A549 (cell line): ENCODE results near the gene SMYD5. TPM values are rescaled to one million over a fixed set of nuclear protein-coding genes. Genes with fewer than 3 reads are reported as not detected.

Source experiments
- ATAC-seq, 2 experiments: fragments of 200-7000 bp in 1 of 2; fragments of >200 bp in 1 of 2; cut with Nextera tagmentation in 1 of 2; cut with Tn5 transposase in 1 of 2; 3 replicates each; pipeline versions ENCODE4 v1.8.0 to v1.9.1; 2018 to 2020; ENCODE audit warnings: mild to moderate bottlenecking in 1 of 2, moderate library complexity in 1 of 2
- CTCF ChIA-PET: fragments of 300-600 bp; sonication (Branson Sonifier 250); formaldehyde crosslinking; extraction: SDS; loops from one replicate; lab custom pipeline; 2021; ENCODE audit warnings: antibody characterized with exemption, inconsistent platforms; lab: Yijun Ruan, JAX
- POLR2A ChIA-PET: fragments of 350-600 bp; formaldehyde crosslinking; extraction: SDS; loops from one replicate; lab custom pipeline; 2021; ENCODE audit warnings: antibody characterized with exemption, inconsistent platforms; lab: Yijun Ruan, JAX
- DNase-seq, 2 experiments: peaks; one replicate each; pipeline versions ENCODE4 v3.0.0 to v3.0.0-alpha.2; 2011 to 2016; ENCODE audit warnings: low read depth in 1 of 2, low spot score in 1 of 2
- FAIRE-seq: peaks from 2 replicates; lab custom pipeline; 2011; peaks lifted over from hg19 to GRCh38; lab: Jason Lieb, UNC
- H3K27ac ChIP-seq, 2 experiments: fragments of >200 bp; sonication (Bioruptor Twin); formaldehyde crosslinking; 3 replicates each; pipeline ENCODE4 v1.5.1; 2016 to 2017
- H3K4me1 ChIP-seq: fragments of >200 bp; sonication (Bioruptor Twin); formaldehyde crosslinking; 3 replicates; pipeline ENCODE4 v1.6.1; 2016
- H3K4me2 ChIP-seq: fragments of >200 bp; sonication (Bioruptor Twin); formaldehyde crosslinking; 3 replicates; pipeline ENCODE4 v1.6.1; 2016
- H3K4me3 ChIP-seq: fragments of >200 bp; sonication (Bioruptor Twin); formaldehyde crosslinking; 3 replicates; pipeline ENCODE4 v1.5.1; 2016
- H3K9me3 ChIP-seq: fragments of >200 bp; sonication (Bioruptor Twin); formaldehyde crosslinking; 3 replicates; pipeline ENCODE4 v1.6.1; 2016
- BCL3 ChIP-seq: fragments of >200 bp; sonication (Bioruptor Twin); formaldehyde crosslinking; IDR thresholded peaks from 3 replicates; pipeline ENCODE4 v1.6.1; 2016
- BHLHE40 ChIP-seq: IDR thresholded peaks from 2 replicates; pipeline ENCODE4 v1.6.1; 2012; ENCODE audit warnings: low read depth, low read length, inconsistent platforms
- CBX2 ChIP-seq: fragments of 200-600 bp; sonication (generic); IDR thresholded peaks from 2 replicates; pipeline ENCODE4 v1.6.1; 2016; ENCODE audit warnings: low read depth, mild to moderate bottlenecking, borderline replicate concordance
- CTCF ChIP-seq: fragments of >200 bp; sonication (Bioruptor Twin); formaldehyde crosslinking; IDR thresholded peaks from 3 replicates; pipeline ENCODE4 v1.5.1; 2016
- EP300 ChIP-seq, 2 experiments: fragments of >200 bp; sonication (Bioruptor Twin); formaldehyde crosslinking; IDR thresholded peaks; 2 replicates in 1 of 2; 3 replicates in 1 of 2; pipeline ENCODE4 v1.6.1; 2016 to 2017
- FOSB ChIP-seq: fragments of 250-450 bp; sonication (Bioruptor Pico); IDR thresholded peaks from 2 replicates; pipeline ENCODE4 v1.5.0; 2020; ENCODE audit warnings: mild to moderate bottlenecking, moderate library complexity
- HDAC2 ChIP-seq: fragments of 200-600 bp; sonication (generic); IDR thresholded peaks from 2 replicates; pipeline ENCODE4 v1.6.1; 2016
- HES2 ChIP-seq: fragments of >200 bp; sonication (Bioruptor Twin); formaldehyde crosslinking; IDR thresholded peaks from 2 replicates; pipeline ENCODE4 v1.6.1; 2016
- HOXB13 ChIP-seq: fragments of 250-450 bp; sonication (Bioruptor Pico); IDR thresholded peaks from 2 replicates; pipeline ENCODE4 v1.5.0; 2020; ENCODE audit warnings: low read depth, mild to moderate bottlenecking, moderate library complexity
- HOXB5 ChIP-seq: fragments of 250-450 bp; sonication (Bioruptor Pico); IDR thresholded peaks from 2 replicates; pipeline ENCODE4 v1.5.0; 2020; ENCODE audit warnings: mild to moderate bottlenecking, moderate library complexity
- JUN ChIP-seq, 2 experiments: fragments of >200 bp; sonication (Bioruptor Twin); formaldehyde crosslinking; IDR thresholded peaks; 2 replicates in 1 of 2; 3 replicates in 1 of 2; pipeline ENCODE4 v1.6.1; 2016 to 2017
- JUNB ChIP-seq: fragments of >200 bp; sonication (Bioruptor Twin); formaldehyde crosslinking; IDR thresholded peaks from 2 replicates; pipeline ENCODE4 v1.6.1; 2016
- KDM5A ChIP-seq: fragments of 200-600 bp; sonication (generic); IDR thresholded peaks from 2 replicates; pipeline ENCODE4 v1.6.1; 2016; ENCODE audit warnings: antibody characterized with exemption, mild to moderate bottlenecking
- MAFK ChIP-seq: fragments of 450-650 bp; IDR thresholded peaks from 2 replicates; pipeline ENCODE4 v1.6.1; 2014; ENCODE audit not compliant: partially characterized antibody
- NFE2L2 ChIP-seq: fragments of 150-350 bp; conservative IDR thresholded peaks from 2 replicates; pipeline ENCODE4 v1.6.1; 2014; ENCODE audit warnings: low read length
- NPAS2 ChIP-seq: fragments of 250-450 bp; sonication (Bioruptor Pico); IDR thresholded peaks from 2 replicates; pipeline ENCODE4 v1.8.0; 2022; ENCODE audit warnings: mild to moderate bottlenecking, moderate library complexity, borderline replicate concordance
- NR3C1 ChIP-seq: fragments of >200 bp; sonication (Bioruptor Twin); formaldehyde crosslinking; IDR thresholded peaks from 3 replicates; pipeline ENCODE4 v1.6.1; 2017
- PBX3 ChIP-seq: IDR thresholded peaks from 2 replicates; pipeline ENCODE4 v1.6.1; 2012
- PHF8 ChIP-seq: fragments of 200-600 bp; sonication (generic); IDR thresholded peaks from 2 replicates; pipeline ENCODE4 v1.6.1; 2016; ENCODE audit warnings: low read depth, mild to moderate bottlenecking, antibody characterized with exemption, moderate library complexity, borderline replicate concordance
- POLR2A ChIP-seq: IDR thresholded peaks from 2 replicates; pipeline ENCODE4 v1.6.1; 2012; ENCODE audit warnings: mild to moderate bottlenecking, low read length
- REST ChIP-seq: fragments of 200-600 bp; sonication (generic); IDR thresholded peaks from 2 replicates; pipeline ENCODE4 v1.6.1; 2016; ENCODE audit warnings: antibody characterized with exemption, mild to moderate bottlenecking, moderate library complexity
- WGBS: methylation state at CpG from one replicate; pipeline ENCODE4 v1.1.6; 2017; ENCODE audit errors: missing lambda C conversion rate; 5-methylcytosine and 5-hydroxymethylcytosine counted together
- polyA plus RNA-seq, 4 experiments: library from polyadenylated mRNA; depleted of rRNA in 3 of 4; stranded (reverse); fragments of >200 nt; fragmentation: RNase III in 1 of 4; extraction: RNeasy Plus Mini Kit Qiagen cat#74134 plus additional on column Dnase treatment in 1 of 4; gene quantifications; 2 replicates in 3 of 4; 3 replicates in 1 of 4; pipeline ENCODE4 v1.2.3, GENCODE V29; 2011 to 2017

Gene SMYD5
- polyA plus RNA-seq, 2 of the 4 experiments (the other 2 are of a cell fraction) = 40.3 to 46.7 TPM

- TF ChIP-seq JUNB = no peak
- no peak for TF ChIP-seq HOXB5 (CRISPR knock-in tag)
These were observed 44.3 kb downstream of the SMYD5 start (continued) for GRCh38 chr2:73258186-73258912.

GRCh38 chr2:73258913-73259215, 44.8 kb downstream of the SMYD5 start:
- Histone ChIP-seq H3K27ac (no peak overlapping the region), H3K4me1 (no peaks in the 10 kb centered on the region), H3K4me2 (no peak overlapping the region), H3K4me3 (no peak overlapping the region), H3K9me3 (no peaks in the 10 kb centered on the region)
- ATAC-seq (no peak), DNase-seq (no peak), FAIRE-seq (no peak)
- TF ChIP-seq KDM5A (no peak), HES2 (no peak), NR3C1 (no peak)
- WGBS = 92% methylated on average over 9 of the region's 9 CpGs
- CTCF ChIA-PET = interaction anchor here (0.6 to 4.8 kb wide), 12 partner anchors 10 to 364 kb away, joined by 3 to 50 read pairs (median 6); partner anchors contain the start of genes CCT7 and EGR4
- POLR2A ChIA-PET = no interaction called here

GRCh38 chr2:73259276-73259675, 45.2 kb downstream of the SMYD5 start:
- ChIA-PET CTCF (interaction anchor here (0.6 to 4.8 kb wide), 14 partner anchors 9 to 366 kb away, joined by 3 to 50 read pairs (median 6); partner anchors contain the start of genes CCT7, EGR4 and NOTO), POLR2A (interaction anchor here (1.7 kb wide), 1 partner anchor 25 kb away, joined by 5 read pairs; the partner anchor contains the start of gene CCT7)
- FAIRE-seq (no peak), DNase-seq (no peak), ATAC-seq (no peak)
- Histone ChIP-seq H3K27ac (no peak overlapping the region), H3K9me3 (no peaks in the 10 kb centered on the region), H3K4me3 (no peak overlapping the region), H3K4me1 (no peaks in the 10 kb centered on the region), H3K4me2 (no peak overlapping the region)
- WGBS = 89% methylated on average over 8 of the region's 8 CpGs
- TF ChIP-seq CTCF (no peak), PBX3 (no peak), BHLHE40 (no peak), REST (no peak), HOXB13 (no peak), FOSB (CRISPR knock-in tag) (no peak)

GRCh38 chr2:73259704-73260337, 45.8 kb downstream of the SMYD5 start:
- Histone ChIP-seq H3K4me1 (no peaks in the 10 kb centered on the region), H3K4me2 (no peak overlapping the region), H3K4me3 (no peak overlapping the region), H3K9me3 (no peaks in the 10 kb centered on the region), H3K27ac (no peak overlapping the region)
- peak; percentile 2 to 26; a peak in 4 of 6 replicates for ATAC-seq
- CTCF ChIA-PET = interaction anchor here (0.5 to 4.8 kb wide), 16 partner anchors 9 to 367 kb away, joined by 3 to 50 read pairs (median 6); partner anchors contain the start of genes CCT7, EGR4 and NOTO
- no peak for DNase-seq
- no peak for FAIRE-seq
- POLR2A ChIA-PET = interaction anchor here (1.7 kb wide), 1 partner anchor 26 kb away, joined by 5 read pairs; the partner anchor contains the start of gene CCT7
- WGBS = 96% methylated on average over 4 of the region's 4 CpGs
- TF ChIP-seq PBX3 (no peak), NPAS2 (no peak), BCL3 (no peak), PHF8 (no peak), NFE2L2 (no peak), POLR2A (no peak), MAFK (no peak), CBX2 (no peak), JUN (IDR thresholded peaks at IDR 0.05) (no peak), FOSB (CRISPR knock-in tag) (no peak), HDAC2 (no peak), KDM5A (no peak), EP300 (IDR thresholded peaks at IDR 0.05) (no peak)
